Midbrain (tissue), 1 donor: ENCODE measurements around the gene CPAMD8.

ENCODE experiments used
- DNase-seq: peaks from one replicate; lab custom pipeline; 2025; lab: John Stamatoyannopoulos, UW

Gene CPAMD8

GRCh38 chr19:16920816-16921529 is 105.6 kb downstream of the CPAMD8 start:
- DNase-seq: no peak

GRCh38 chr19:16919496-16919895 is 107.1 kb downstream of the CPAMD8 start:
- no peak for DNase-seq

- DNase-seq: no peak
Measured at GRCh38 chr19:16917401-16917800, 109.2 kb downstream of the CPAMD8 start.

- no peak for DNase-seq
Measured at GRCh38 chr19:16915734-16916133, 110.9 kb downstream of the CPAMD8 start.

GRCh38 chr19:16915135-16915534 is 111.5 kb downstream of the CPAMD8 start:
- no peak for DNase-seq

- no peak for DNase-seq
Measured at GRCh38 chr19:16914421-16914820, 112.2 kb downstream of the CPAMD8 start.

- DNase-seq: no peak
Measured at GRCh38 chr19:16912780-16913179, 113.8 kb downstream of the CPAMD8 start.

- DNase-seq: no peak
Measured at GRCh38 chr19:16911046-16911445, 115.6 kb downstream of the CPAMD8 start.

- no peak for DNase-seq
Measured at GRCh38 chr19:16908759-16909158, 117.9 kb downstream of the CPAMD8 start.

GRCh38 chr19:16904599-16904998 is 122.0 kb downstream of the CPAMD8 start:
- DNase-seq: no peak

- DNase-seq: no peak
Measured at GRCh38 chr19:16903347-16903746, 123.3 kb downstream of the CPAMD8 start.

- no peak for DNase-seq
Measured at GRCh38 chr19:16902545-16902944, 124.1 kb downstream of the CPAMD8 start.

- no peak for DNase-seq
Measured at GRCh38 chr19:16901491-16902175, 125.0 kb downstream of the CPAMD8 start.

GRCh38 chr19:16899566-16900075 is 127.0 kb downstream of the CPAMD8 start:
- DNase-seq: no peak

GRCh38 chr19:16898361-16899015 is 128.1 kb downstream of the CPAMD8 start:
- no peak for DNase-seq

- DNase-seq: no peak
Measured at GRCh38 chr19:16897856-16898161, 128.8 kb downstream of the CPAMD8 start.

GRCh38 chr19:16897029-16897855 is 129.4 kb downstream of the CPAMD8 start:
- DNase-seq: peak; percentile 37

- DNase-seq: no peak
Measured at GRCh38 chr19:16896146-16897028, 130.2 kb downstream of the CPAMD8 start.

- DNase-seq: no peak
Measured at GRCh38 chr19:16895467-16896145, 131.0 kb downstream of the CPAMD8 start.

GRCh38 chr19:16894080-16894479 is 132.5 kb downstream of the CPAMD8 start:
- no peak for DNase-seq

- no peak for DNase-seq
Measured at GRCh38 chr19:16893686-16893989, 133.0 kb downstream of the CPAMD8 start.
